OCI-LY3 (cell line): Measurements from ENCODE around the gene VAV2.

Source experiments
- H2AFZ ChIP-seq: fragments of 200-600, 300-600 bp; shearing (Covaris generic); 2 replicates; pipeline ENCODE4 v1.6.0; 2014; ENCODE audit warnings: antibody characterized with exemption, low read depth, low read length
- H3K27ac ChIP-seq: fragments of 200-600, 300-600 bp; sonication (generic); 2 replicates; pipeline ENCODE4 v1.5.1; 2014; ENCODE audit warnings: mild to moderate bottlenecking, low read length, moderate library complexity, mixed read lengths
- H3K27me3 ChIP-seq: fragments of 200-600, 300-600 bp; sonication (generic); 2 replicates; pipeline ENCODE4 v1.6.1; 2014; ENCODE audit warnings: low read depth, low read length, mixed read lengths
- H3K36me3 ChIP-seq: fragments of 200-600, 300-600 bp; sonication (generic); replicated peaks from 2 replicates; pipeline ENCODE3; 2014; ENCODE audit warnings: low read depth, low read length, mixed read lengths
- H3K4me1 ChIP-seq: fragments of 300-600, 200-600 bp; sonication (generic); 2 replicates; pipeline ENCODE4 v1.6.1; 2014; ENCODE audit warnings: low read length, mixed read lengths
- H3K4me2 ChIP-seq: fragments of 200-600, 300-600 bp; sonication (generic); 2 replicates; pipeline ENCODE4 v1.6.1; 2014; ENCODE audit warnings: low read length, mixed read lengths
- H3K4me3 ChIP-seq: fragments of 300-600, 200-600 bp; sonication (generic); 2 replicates; pipeline ENCODE4 v1.5.1; 2014; ENCODE audit warnings: antibody characterized with exemption, mild to moderate bottlenecking, low read length, moderate library complexity
- H3K79me2 ChIP-seq: fragments of 300-600, 200-600 bp; shearing (Covaris generic); 2 replicates; pipeline ENCODE4 v1.6.1; 2014; ENCODE audit warnings: mild to moderate bottlenecking, low read length, mixed read lengths
- H3K9ac ChIP-seq: fragments of 300-600, 200-600 bp; shearing (Covaris generic); 2 replicates; pipeline ENCODE4 v1.6.0; 2014; ENCODE audit warnings: mild to moderate bottlenecking, low read length, moderate library complexity
- H3K9me3 ChIP-seq: fragments of 200-600, 300-600 bp; shearing (Covaris generic); 2 replicates; pipeline ENCODE4 v1.6.1; 2014; ENCODE audit warnings: low read length, mixed read lengths; ENCODE audit not compliant: insufficient read depth
- H4K20me1 ChIP-seq: fragments of 200-600, 300-600 bp; sonication (generic); 2 replicates; pipeline ENCODE4 v1.6.1; 2016; ENCODE audit warnings: low read length, mixed read lengths; ENCODE audit not compliant: insufficient read depth
- EZH2phosphoT487 ChIP-seq: fragments of 200-600 bp; shearing (Covaris generic); IDR thresholded peaks from 2 replicates; pipeline ENCODE4 v1.6.1; 2018; ENCODE audit warnings: antibody characterized with exemption, mixed run types, low read depth
- TF ChIP-seq, protein P1 (sequence below): fragments of 200-600, 300-600 bp; sonication (generic); IDR thresholded peaks from 2 replicates; pipeline ENCODE4 v1.5.1; 2014; ENCODE audit warnings: antibody characterized with exemption, low read length, low read depth

VAV2 gene

DNA sequence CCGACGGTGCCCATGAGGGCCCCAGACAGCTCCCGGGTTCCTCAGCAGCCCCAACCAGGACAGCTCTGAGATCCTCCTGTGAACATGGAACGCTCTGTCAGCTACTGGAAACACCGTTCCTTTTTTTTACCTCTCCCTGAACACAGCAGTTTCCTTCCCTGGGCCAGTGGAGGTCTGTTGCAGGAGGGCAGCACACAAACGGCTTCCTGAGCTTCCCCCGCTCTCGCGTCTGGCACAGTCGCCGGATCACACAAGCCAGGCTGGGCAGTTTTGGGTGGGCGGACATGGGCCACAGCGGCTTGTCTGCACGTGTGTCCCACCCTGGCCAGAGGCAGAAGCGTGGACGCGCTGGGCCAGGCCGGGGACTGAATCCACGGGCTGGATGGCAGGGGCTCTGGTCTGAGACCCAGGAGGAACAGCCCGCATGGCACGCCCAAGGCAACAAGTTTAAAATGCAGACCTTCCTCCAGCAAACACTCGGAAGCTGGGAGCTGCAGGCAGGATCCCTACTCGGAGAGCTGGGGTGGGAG, 147.2 kb downstream of the VAV2 start:
- H3K79me2 ChIP-seq: peaks cover 19% of the 10 kb centered on the region

DNA sequence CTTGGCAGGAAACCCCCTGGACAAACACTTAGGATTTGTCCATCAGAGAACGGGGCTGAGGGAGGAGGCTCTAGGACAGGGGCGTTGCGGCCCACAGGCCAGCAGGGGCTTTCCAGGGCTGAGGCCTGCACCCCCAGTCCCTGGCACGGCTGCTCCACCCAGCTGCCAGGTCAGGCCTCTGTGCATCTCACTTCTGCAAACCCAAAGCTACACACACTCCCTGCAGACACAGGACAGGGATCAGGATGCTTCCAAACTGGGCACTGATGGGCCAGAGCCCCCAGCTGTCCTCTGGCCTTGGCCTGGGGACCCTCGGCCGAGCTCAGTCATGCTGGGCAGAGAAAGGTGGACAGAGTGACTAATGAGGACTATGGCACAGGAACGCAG, 147.7 kb downstream of the VAV2 start:
- Histone ChIP-seq H3K36me3 (no peaks in the 10 kb centered on the region), H3K4me1 (no peaks in the 10 kb centered on the region), H3K9me3 (no peaks in the 10 kb centered on the region), H3K27me3 (no peaks in the 10 kb centered on the region), H3K79me2 (peaks cover 20% of the 10 kb centered on the region), H4K20me1 (peaks cover 70% of the 10 kb centered on the region), H3K27ac (no peak overlapping the region), H2AFZ (no peak overlapping the region), H3K4me3 (no peak overlapping the region), H3K9ac (no peak overlapping the region), H3K4me2 (no peak overlapping the region)
- TF ChIP-seq EZH2phosphoT487: no peak
- TF ChIP-seq, protein P1, sequence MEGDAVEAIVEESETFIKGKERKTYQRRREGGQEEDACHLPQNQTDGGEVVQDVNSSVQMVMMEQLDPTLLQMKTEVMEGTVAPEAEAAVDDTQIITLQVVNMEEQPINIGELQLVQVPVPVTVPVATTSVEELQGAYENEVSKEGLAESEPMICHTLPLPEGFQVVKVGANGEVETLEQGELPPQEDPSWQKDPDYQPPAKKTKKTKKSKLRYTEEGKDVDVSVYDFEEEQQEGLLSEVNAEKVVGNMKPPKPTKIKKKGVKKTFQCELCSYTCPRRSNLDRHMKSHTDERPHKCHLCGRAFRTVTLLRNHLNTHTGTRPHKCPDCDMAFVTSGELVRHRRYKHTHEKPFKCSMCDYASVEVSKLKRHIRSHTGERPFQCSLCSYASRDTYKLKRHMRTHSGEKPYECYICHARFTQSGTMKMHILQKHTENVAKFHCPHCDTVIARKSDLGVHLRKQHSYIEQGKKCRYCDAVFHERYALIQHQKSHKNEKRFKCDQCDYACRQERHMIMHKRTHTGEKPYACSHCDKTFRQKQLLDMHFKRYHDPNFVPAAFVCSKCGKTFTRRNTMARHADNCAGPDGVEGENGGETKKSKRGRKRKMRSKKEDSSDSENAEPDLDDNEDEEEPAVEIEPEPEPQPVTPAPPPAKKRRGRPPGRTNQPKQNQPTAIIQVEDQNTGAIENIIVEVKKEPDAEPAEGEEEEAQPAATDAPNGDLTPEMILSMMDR: no peak

More for the DNA sequence above, 147.2 kb downstream of the VAV2 start:
- no peaks in the 10 kb centered on the region for H3K9me3 ChIP-seq
- H2AFZ ChIP-seq: no peak overlapping the region
- H3K4me3 ChIP-seq: no peak overlapping the region
- H3K9ac ChIP-seq: no peak overlapping the region
- no peaks in the 10 kb centered on the region for H3K36me3 ChIP-seq
- peaks cover 72% of the 10 kb centered on the region for H4K20me1 ChIP-seq
- no peaks in the 10 kb centered on the region for H3K27me3 ChIP-seq
- no peak overlapping the region for H3K4me2 ChIP-seq
- H3K27ac ChIP-seq: no peak overlapping the region
- no peak for TF ChIP-seq EZH2phosphoT487
- TF ChIP-seq, protein P1: no peak
- H3K4me1 ChIP-seq: no peaks in the 10 kb centered on the region

DNA sequence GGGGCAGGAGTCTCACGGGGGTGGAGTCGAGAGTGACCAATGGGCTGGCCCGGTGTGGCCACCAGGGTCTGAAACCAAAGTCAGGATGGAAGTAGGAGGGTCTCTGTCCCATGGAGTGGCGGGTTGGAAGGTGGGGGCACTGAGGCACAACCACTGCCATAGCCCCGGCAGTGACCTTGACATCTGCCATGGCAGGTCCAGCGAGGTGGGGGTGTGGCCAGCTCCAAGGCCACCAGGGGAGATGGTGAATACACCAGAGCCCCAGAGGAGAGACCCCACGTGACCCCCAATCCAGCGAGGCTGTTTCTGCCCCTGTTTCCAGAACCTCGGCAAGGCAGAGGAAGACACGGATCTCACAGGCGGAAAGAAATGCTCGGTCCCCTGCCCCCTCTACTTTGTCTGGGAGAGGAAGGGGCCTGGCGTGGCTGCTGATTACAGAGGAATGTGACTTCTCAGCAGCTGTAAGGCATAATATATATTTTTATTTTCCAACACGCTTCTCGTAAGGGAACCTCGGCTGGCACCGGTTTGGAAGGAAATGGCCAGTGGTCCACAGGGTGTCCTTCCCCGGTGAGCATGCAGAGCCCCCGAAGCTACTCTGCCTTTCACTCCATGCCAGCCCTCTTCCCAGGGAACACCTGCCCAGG, 148.2 kb downstream of the VAV2 start:
- no peaks in the 10 kb centered on the region for H3K9me3 ChIP-seq
- no peak overlapping the region for H3K27ac ChIP-seq
- H4K20me1 ChIP-seq: peaks cover 69% of the 10 kb centered on the region
- H3K79me2 ChIP-seq: peaks cover 20% of the 10 kb centered on the region
- H3K4me3 ChIP-seq: no peak overlapping the region
- no peak overlapping the region for H3K9ac ChIP-seq
- H3K4me1 ChIP-seq: no peaks in the 10 kb centered on the region
- H2AFZ ChIP-seq: no peak overlapping the region
- no peak overlapping the region for H3K4me2 ChIP-seq
- no peak for TF ChIP-seq EZH2phosphoT487
- TF ChIP-seq, protein P1: no peak
- H3K27me3 ChIP-seq: no peaks in the 10 kb centered on the region
- no peaks in the 10 kb centered on the region for H3K36me3 ChIP-seq

DNA sequence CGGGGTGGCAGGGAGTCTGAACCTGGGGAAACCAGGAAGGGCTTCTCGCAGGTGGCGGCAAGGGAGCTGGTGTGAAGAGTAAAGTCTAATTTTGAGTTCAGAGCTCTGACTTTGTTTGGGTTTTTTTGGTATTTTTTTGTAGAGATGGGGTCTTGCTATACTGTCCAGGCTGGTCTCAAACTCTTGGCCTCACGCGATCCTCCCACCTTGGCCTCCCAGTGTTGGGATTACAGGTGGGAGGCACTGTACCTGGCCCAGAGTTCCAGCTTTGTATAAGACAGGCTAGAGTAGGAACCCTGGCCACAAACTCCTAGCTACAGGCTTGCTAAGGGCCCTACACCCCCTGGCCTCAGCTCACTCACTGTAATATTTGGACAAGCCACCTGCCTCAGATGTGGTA, 148.9 kb downstream of the VAV2 start:
- H3K27ac ChIP-seq: no peak overlapping the region
- TF ChIP-seq, protein P1: no peak
- peaks cover 20% of the 10 kb centered on the region for H3K79me2 ChIP-seq
- H3K27me3 ChIP-seq: no peaks in the 10 kb centered on the region
- no peak overlapping the region for H3K9ac ChIP-seq
- H3K4me2 ChIP-seq: no peak overlapping the region
- H2AFZ ChIP-seq: no peak overlapping the region
- H3K4me1 ChIP-seq: no peaks in the 10 kb centered on the region
- H4K20me1 ChIP-seq: peaks cover 64% of the 10 kb centered on the region
- H3K4me3 ChIP-seq: no peak overlapping the region
- H3K36me3 ChIP-seq: no peaks in the 10 kb centered on the region
- no peaks in the 10 kb centered on the region for H3K9me3 ChIP-seq
